GM23338 (cell line): ENCODE data around the gene EEF2. TPM values are rescaled to one million over a fixed set of nuclear protein-coding genes. Genes with fewer than 3 reads are reported as not detected.

Source experiments
- ATAC-seq: fragments of 200-7000 bp; cut with Tn5 transposase; 3 replicates; pipeline ENCODE4 v1.9.1; 2020
- DNase-seq: peaks from one replicate; pipeline ENCODE4 v3.0.0-alpha.2; 2015; ENCODE audit warnings: low spot score
- H2AFZ ChIP-seq: fragments of 200-600 bp; sonication (generic); 2 replicates; pipeline ENCODE4 v1.8.0; 2016; ENCODE audit warnings: antibody characterized with exemption, mild to moderate bottlenecking, moderate library complexity
- H3F3A ChIP-seq: fragments of 200-600 bp; sonication (generic); replicated peaks from 2 replicates; pipeline ENCODE4 v1.8.0; 2017; ENCODE audit warnings: antibody characterized with exemption, mixed run types, low read depth
- H3K27ac ChIP-seq: fragments of 200-600 bp; sonication (generic); 2 replicates; pipeline ENCODE4 v1.6.1; 2016; ENCODE audit warnings: low read depth
- H3K27me3 ChIP-seq: fragments of 200-600 bp; sonication (generic); 2 replicates; pipeline ENCODE4 v1.8.0; 2016; ENCODE audit warnings: mild to moderate bottlenecking, mixed run types, moderate library complexity; ENCODE audit not compliant: insufficient read depth
- H3K36me3 ChIP-seq: fragments of 200-600 bp; sonication (generic); 2 replicates; pipeline ENCODE4 v1.8.0; 2016; ENCODE audit warnings: mild to moderate bottlenecking; ENCODE audit not compliant: insufficient read depth
- H3K4me1 ChIP-seq: fragments of 200-600 bp; sonication (generic); 2 replicates; pipeline ENCODE4 v1.8.0; 2016; ENCODE audit warnings: mild to moderate bottlenecking, moderate library complexity; ENCODE audit not compliant: insufficient read depth
- H3K4me2 ChIP-seq: fragments of 200-600 bp; sonication (generic); 2 replicates; pipeline ENCODE4 v1.7.1; 2017; ENCODE audit warnings: mixed run types
- H3K4me3 ChIP-seq: fragments of 200-600 bp; sonication (generic); 2 replicates; pipeline ENCODE4 v1.6.1; 2016; ENCODE audit warnings: mixed run types
- H3K79me2 ChIP-seq: fragments of 200-600 bp; sonication (generic); replicated peaks from 2 replicates; pipeline ENCODE4 v1.8.0; 2017; ENCODE audit warnings: mild to moderate bottlenecking; ENCODE audit not compliant: insufficient read depth
- H3K9me2 ChIP-seq: fragments of 200-600 bp; sonication (generic); 2 replicates; pipeline ENCODE4 v1.8.0; 2017; ENCODE audit not compliant: insufficient read depth
- H4K20me1 ChIP-seq: fragments of 200-600 bp; sonication (generic); replicated peaks from 2 replicates; pipeline ENCODE4 v1.8.0; 2017; ENCODE audit warnings: mild to moderate bottlenecking; ENCODE audit not compliant: insufficient read depth
- H3K27ac Mint-ChIP-seq: 2 replicates; pipeline ENCODE4 v1.8.0; 2020; ENCODE audit warnings: inconsistent platforms, mild to moderate bottlenecking, moderate library complexity, mixed read lengths
- H3K27me3 Mint-ChIP-seq: 3 replicates; pipeline ENCODE4 v1.8.0; 2022; ENCODE audit warnings: low read depth, mild to moderate bottlenecking, moderate library complexity, mixed read lengths, inconsistent platforms; ENCODE audit not compliant: insufficient read depth, poor library complexity
- H3K36me3 Mint-ChIP-seq: 3 replicates; pipeline ENCODE4 v1.8.0; 2021; ENCODE audit warnings: low read depth, mild to moderate bottlenecking, inconsistent platforms, moderate library complexity, mixed read lengths
- H3K4me1 Mint-ChIP-seq: 3 replicates; pipeline ENCODE4 v1.8.0; 2020; ENCODE audit warnings: mild to moderate bottlenecking, inconsistent platforms, mixed read lengths
- H3K4me3 Mint-ChIP-seq: 3 replicates; pipeline ENCODE4 v1.8.0; 2021; ENCODE audit warnings: moderate library complexity, mild to moderate bottlenecking, inconsistent platforms, mixed read lengths
- H3K9me3 Mint-ChIP-seq: 3 replicates; pipeline ENCODE4 v1.8.0; 2020; ENCODE audit warnings: moderate library complexity, mild to moderate bottlenecking, inconsistent platforms, mixed read lengths
- EZH2 ChIP-seq: fragments of 200-600 bp; sonication (generic); IDR thresholded peaks from one replicate; pipeline ENCODE4 v1.8.0; 2017; ENCODE audit warnings: antibody characterized with exemption, mild to moderate bottlenecking, low read depth; ENCODE audit not compliant: unreplicated experiment
- EZH2phosphoT487 ChIP-seq: fragments of 200-600 bp; sonication (generic); IDR thresholded peaks from one replicate; pipeline ENCODE4 v1.8.1; 2018; ENCODE audit warnings: antibody characterized with exemption; ENCODE audit not compliant: unreplicated experiment
- POLR2AphosphoS5 ChIP-seq: IDR thresholded peaks from 2 replicates; pipeline ENCODE4 v1.6.1; 2016; ENCODE audit warnings: antibody characterized with exemption, low read depth
- STAT1 ChIP-seq: IDR thresholded peaks from one replicate; pipeline ENCODE4 v1.6.1; 2016; ENCODE audit warnings: antibody characterized with exemption; ENCODE audit not compliant: unreplicated experiment
- ZNF331 ChIP-seq: fragments of 250-450 bp; sonication (Bioruptor Pico); IDR thresholded peaks from 2 replicates; pipeline ENCODE4 v1.5.0; 2020; ENCODE audit warnings: low read depth, mild to moderate bottlenecking, moderate library complexity
- polyA plus RNA-seq: library from polyadenylated mRNA; unstranded; fragments of >200 nt; fragmentation: Nextera tagmentation; extraction: Ambion mirVana; gene quantifications from 2 replicates; pipeline ENCODE4 v1.2.1, GENCODE V29; 2016
- total RNA-seq: library from RNA; depleted of rRNA; stranded (reverse); fragments of >200 nt; shearing (Covaris generic); gene quantifications from 2 replicates; pipeline ENCODE4 v1.2.3, GENCODE V29; 2014
- TF ChIP-seq, protein P1 (sequence below): fragments of 250-450 bp; sonication (Bioruptor Pico); IDR thresholded peaks from 2 replicates; pipeline ENCODE4 v1.5.0; 2020; ENCODE audit warnings: mild to moderate bottlenecking, moderate library complexity

Gene EEF2
- total and polyA plus RNA-seq, 2 experiments from 2014 or later: 772 to 2,987 TPM

DNA sequence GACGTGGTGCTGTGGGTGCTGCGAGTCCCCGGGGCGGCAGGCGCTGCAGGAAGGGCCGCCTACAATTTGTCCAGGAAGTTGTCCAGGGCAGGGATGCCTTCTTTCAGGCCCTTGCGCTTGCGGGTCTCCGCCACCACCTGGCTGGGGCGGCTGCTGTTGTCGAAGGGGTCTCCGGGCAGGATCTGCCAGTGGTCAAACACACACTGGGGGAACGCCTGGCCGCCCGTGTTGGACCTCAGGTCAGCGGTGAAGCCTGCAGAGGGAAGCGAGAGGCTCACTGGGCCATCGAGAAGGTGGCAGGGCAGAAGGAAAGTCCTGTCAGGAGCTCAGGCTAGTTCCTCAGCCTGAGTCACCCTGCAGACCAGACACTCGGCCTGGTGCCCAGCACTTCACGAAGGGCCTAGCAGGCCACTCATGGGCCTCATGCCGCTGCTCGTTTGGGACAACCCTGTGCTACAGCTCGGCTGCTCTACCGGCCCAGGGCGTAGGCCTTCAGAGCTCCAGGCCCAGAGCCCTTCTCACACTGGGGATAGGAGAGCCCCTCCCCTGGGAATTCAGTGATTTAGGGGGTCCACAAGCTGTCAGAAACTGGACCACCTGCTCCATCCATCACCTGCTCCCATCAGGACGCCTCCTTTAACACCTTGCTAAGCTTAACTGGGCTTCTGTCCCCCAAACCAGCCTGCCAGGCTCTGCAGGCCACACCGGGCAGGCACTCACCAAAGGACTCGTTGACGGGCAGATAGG, 8.6 kb downstream of the EEF2 start:
- Mint-ChIP-seq H3K4me1 (peaks cover 5% of the 10 kb centered on the region; the same call in 2 of the 3 replicates), H3K27me3 (peaks cover 20% of the 10 kb centered on the region), H3K27ac (no peak overlapping the region; the same call in 1 of the 2 replicates), H3K36me3 (peaks cover 72% of the 10 kb centered on the region), H3K9me3 (no peaks in the 10 kb centered on the region), H3K4me3 (no peak overlapping the region)
- H3K79me2 ChIP-seq: peaks cover 40% of the 10 kb centered on the region
- no peak overlapping the region for H3K4me3 ChIP-seq
- no peak overlapping the region for H3K4me2 ChIP-seq
- H3K9me2 ChIP-seq: no peaks in the 10 kb centered on the region
- peaks cover 40% of the 10 kb centered on the region for H4K20me1 ChIP-seq
- H2AFZ ChIP-seq: no peak overlapping the region
- ATAC-seq: no peak
- H3F3A ChIP-seq: peaks cover 75% of the 10 kb centered on the region
- no peaks in the 10 kb centered on the region; the same call in 1 of the 2 replicates for H3K4me1 ChIP-seq
- DNase-seq: peak; percentile 7
- TF ChIP-seq POLR2AphosphoS5 (no peak; the same call in 1 of the 2 replicates), STAT1 (no peak), EZH2phosphoT487 (no peak), ZNF331 (CRISPR knock-in tag) (no peak), EZH2 (no peak)
- TF ChIP-seq, protein P1, sequence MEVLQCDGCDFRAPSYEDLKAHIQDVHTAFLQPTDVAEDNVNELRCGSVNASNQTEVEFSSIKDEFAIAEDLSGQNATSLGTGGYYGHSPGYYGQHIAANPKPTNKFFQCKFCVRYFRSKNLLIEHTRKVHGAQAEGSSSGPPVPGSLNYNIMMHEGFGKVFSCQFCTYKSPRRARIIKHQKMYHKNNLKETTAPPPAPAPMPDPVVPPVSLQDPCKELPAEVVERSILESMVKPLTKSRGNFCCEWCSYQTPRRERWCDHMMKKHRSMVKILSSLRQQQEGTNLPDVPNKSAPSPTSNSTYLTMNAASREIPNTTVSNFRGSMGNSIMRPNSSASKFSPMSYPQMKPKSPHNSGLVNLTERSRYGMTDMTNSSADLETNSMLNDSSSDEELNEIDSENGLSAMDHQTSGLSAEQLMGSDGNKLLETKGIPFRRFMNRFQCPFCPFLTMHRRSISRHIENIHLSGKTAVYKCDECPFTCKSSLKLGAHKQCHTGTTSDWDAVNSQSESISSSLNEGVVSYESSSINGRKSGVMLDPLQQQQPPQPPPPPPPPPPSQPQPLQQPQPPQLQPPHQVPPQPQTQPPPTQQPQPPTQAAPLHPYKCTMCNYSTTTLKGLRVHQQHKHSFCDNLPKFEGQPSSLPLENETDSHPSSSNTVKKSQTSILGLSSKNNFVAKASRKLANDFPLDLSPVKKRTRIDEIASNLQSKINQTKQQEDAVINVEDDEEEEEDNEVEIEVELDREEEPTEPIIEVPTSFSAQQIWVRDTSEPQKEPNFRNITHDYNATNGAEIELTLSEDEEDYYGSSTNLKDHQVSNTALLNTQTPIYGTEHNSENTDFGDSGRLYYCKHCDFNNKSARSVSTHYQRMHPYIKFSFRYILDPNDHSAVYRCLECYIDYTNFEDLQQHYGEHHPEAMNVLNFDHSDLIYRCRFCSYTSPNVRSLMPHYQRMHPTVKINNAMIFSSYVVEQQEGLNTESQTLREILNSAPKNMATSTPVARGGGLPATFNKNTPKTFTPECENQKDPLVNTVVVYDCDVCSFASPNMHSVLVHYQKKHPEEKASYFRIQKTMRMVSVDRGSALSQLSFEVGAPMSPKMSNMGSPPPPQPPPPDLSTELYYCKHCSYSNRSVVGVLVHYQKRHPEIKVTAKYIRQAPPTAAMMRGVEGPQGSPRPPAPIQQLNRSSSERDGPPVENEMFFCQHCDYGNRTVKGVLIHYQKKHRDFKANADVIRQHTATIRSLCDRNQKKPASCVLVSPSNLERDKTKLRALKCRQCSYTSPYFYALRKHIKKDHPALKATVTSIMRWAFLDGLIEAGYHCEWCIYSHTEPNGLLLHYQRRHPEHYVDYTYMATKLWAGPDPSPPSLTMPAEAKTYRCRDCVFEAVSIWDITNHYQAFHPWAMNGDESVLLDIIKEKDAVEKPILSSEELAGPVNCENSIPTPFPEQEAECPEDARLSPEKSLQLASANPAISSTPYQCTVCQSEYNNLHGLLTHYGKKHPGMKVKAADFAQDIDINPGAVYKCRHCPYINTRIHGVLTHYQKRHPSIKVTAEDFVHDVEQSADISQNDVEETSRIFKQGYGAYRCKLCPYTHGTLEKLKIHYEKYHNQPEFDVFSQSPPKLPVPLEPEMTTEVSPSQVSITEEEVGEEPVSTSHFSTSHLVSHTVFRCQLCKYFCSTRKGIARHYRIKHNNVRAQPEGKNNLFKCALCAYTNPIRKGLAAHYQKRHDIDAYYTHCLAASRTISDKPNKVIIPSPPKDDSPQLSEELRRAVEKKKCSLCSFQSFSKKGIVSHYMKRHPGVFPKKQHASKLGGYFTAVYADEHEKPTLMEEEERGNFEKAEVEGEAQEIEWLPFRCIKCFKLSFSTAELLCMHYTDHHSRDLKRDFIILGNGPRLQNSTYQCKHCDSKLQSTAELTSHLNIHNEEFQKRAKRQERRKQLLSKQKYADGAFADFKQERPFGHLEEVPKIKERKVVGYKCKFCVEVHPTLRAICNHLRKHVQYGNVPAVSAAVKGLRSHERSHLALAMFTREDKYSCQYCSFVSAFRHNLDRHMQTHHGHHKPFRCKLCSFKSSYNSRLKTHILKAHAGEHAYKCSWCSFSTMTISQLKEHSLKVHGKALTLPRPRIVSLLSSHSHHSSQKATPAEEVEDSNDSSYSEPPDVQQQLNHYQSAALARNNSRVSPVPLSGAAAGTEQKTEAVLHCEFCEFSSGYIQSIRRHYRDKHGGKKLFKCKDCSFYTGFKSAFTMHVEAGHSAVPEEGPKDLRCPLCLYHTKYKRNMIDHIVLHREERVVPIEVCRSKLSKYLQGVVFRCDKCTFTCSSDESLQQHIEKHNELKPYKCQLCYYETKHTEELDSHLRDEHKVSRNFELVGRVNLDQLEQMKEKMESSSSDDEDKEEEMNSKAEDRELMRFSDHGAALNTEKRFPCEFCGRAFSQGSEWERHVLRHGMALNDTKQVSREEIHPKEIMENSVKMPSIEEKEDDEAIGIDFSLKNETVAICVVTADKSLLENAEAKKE (CRISPR knock-in tag): no peak
- H3K27me3 ChIP-seq: no peaks in the 10 kb centered on the region
- peaks cover 55% of the 10 kb centered on the region for H3K36me3 ChIP-seq
- H3K27ac ChIP-seq: peak overlapping the region; percentile 55
